Measurements from ENCODE around the gene NTSR1. TPM values are rescaled to one million over a fixed set of nuclear protein-coding genes. Genes with fewer than 3 reads are reported as not detected.

The NTSR1 gene
- total and polyA plus RNA-seq, 4 donors, result 0.02 to 3.7 (median 0.76) TPM

- Histone ChIP-seq H3K9me3 (ENCODE audit: control insufficient read depth in 4 of 4, insufficient read depth in 3 of 4, low read length in 3 of 4) (no peaks in the 10 kb centered on the region), H3K9ac (ENCODE audit: insufficient read depth in 1 of 2, low read length in 2 of 2) (no peak overlapping the region), H3K4me3 (no peak overlapping the region), H3K4me1 (ENCODE audit: control insufficient read depth in 5 of 5, insufficient read depth in 5 of 5, low read length in 5 of 5) (peaks cover 0 to 30% (median 6%) of the 10 kb centered on the region in 5 donors), H3K27me3 (ENCODE audit: control insufficient read depth in 3 of 3, insufficient read depth in 3 of 3, low read length in 2 of 3) (no peaks in the 10 kb centered on the region), H3K36me3 (ENCODE audit: control insufficient read depth in 4 of 4, insufficient read depth in 4 of 4, low read length in 4 of 4) (no peaks in the 10 kb centered on the region), H3K27ac (ENCODE audit: low read depth in 1 of 2, low read length in 1 of 2) (no peak overlapping the region)
- ATAC-seq (ENCODE audit: insufficient read depth, low FRiP score), result no peak
- no peak for DNase-seq
- WGBS, 2 donors, result 85 to 93% methylated on average over 25 of the region's 25 CpGs
- TF ChIP-seq CTCF (IDR thresholded peaks at IDR 0.05; ENCODE audit: control extremely low read depth, extremely low read depth), result no peak
Measured at GRCh38 chr20:62771396-62772102, 62.9 kb downstream of the NTSR1 start.

- peaks cover 0 to 28% (median 7%) of the 10 kb centered on the region in 5 donors for H3K4me1 ChIP-seq (ENCODE audit: control insufficient read depth in 5 of 5, insufficient read depth in 5 of 5, low read length in 5 of 5)
- H3K4me3 ChIP-seq, result no peak overlapping the region
- no peaks in the 10 kb centered on the region for H3K27me3 ChIP-seq (ENCODE audit: control insufficient read depth in 3 of 3, insufficient read depth in 3 of 3, low read length in 2 of 3)
- ATAC-seq (ENCODE audit: insufficient read depth, low FRiP score), result no peak
- H3K9me3 ChIP-seq (ENCODE audit: control insufficient read depth in 4 of 4, insufficient read depth in 3 of 4, low read length in 3 of 4), result no peaks in the 10 kb centered on the region
- WGBS, 2 donors, result 91 to 96% methylated on average over 23 of the region's 23 CpGs
- no peak overlapping the region for H3K9ac ChIP-seq (ENCODE audit: insufficient read depth in 1 of 2, low read length in 2 of 2)
- H3K36me3 ChIP-seq (ENCODE audit: control insufficient read depth in 4 of 4, insufficient read depth in 4 of 4, low read length in 4 of 4), result no peaks in the 10 kb centered on the region
- no peak for DNase-seq
- TF ChIP-seq CTCF (IDR thresholded peaks at IDR 0.05; ENCODE audit: control extremely low read depth, extremely low read depth), result no peak
- no peak overlapping the region for H3K27ac ChIP-seq (ENCODE audit: low read depth in 1 of 2, low read length in 1 of 2)
Measured at GRCh38 chr20:62772103-62772611, 63.5 kb downstream of the NTSR1 start.

GRCh38 chr20:62772619-62772989, 64.0 kb downstream of the NTSR1 start:
- peaks cover 0 to 26% (median 7%) of the 10 kb centered on the region in 5 donors for H3K4me1 ChIP-seq (ENCODE audit: control insufficient read depth in 5 of 5, insufficient read depth in 5 of 5, low read length in 5 of 5)
- DNase-seq (no peak), ATAC-seq (ENCODE audit: insufficient read depth, low FRiP score) (no peak)
- H3K9ac ChIP-seq (ENCODE audit: insufficient read depth in 1 of 2, low read length in 2 of 2), result no peak overlapping the region
- H3K27me3 ChIP-seq (ENCODE audit: control insufficient read depth in 3 of 3, insufficient read depth in 3 of 3, low read length in 2 of 3), result no peaks in the 10 kb centered on the region
- H3K9me3 ChIP-seq (ENCODE audit: control insufficient read depth in 4 of 4, insufficient read depth in 3 of 4, low read length in 3 of 4), result no peaks in the 10 kb centered on the region
- H3K4me3 ChIP-seq, result no peak overlapping the region
- no peak overlapping the region for H3K27ac ChIP-seq (ENCODE audit: low read depth in 1 of 2, low read length in 1 of 2)
- H3K36me3 ChIP-seq (ENCODE audit: control insufficient read depth in 4 of 4, insufficient read depth in 4 of 4, low read length in 4 of 4), result no peaks in the 10 kb centered on the region
- WGBS, 2 donors, result 65 to 72% methylated on average over 11 of the region's 11 CpGs
- no peak for TF ChIP-seq CTCF (IDR thresholded peaks at IDR 0.05; ENCODE audit: control extremely low read depth, extremely low read depth)
